GM23338 (cell line): ENCODE measurements around the gene PQBP1.

Source experiments
- CREB1 ChIP-seq: fragments of 250-450 bp; sonication (Bioruptor Pico); IDR thresholded peaks from 2 replicates; pipeline ENCODE4 v1.5.0; 2020; ENCODE audit warnings: low read depth, mild to moderate bottlenecking, moderate library complexity
- EZH2 ChIP-seq: fragments of 200-600 bp; sonication (generic); IDR thresholded peaks from one replicate; pipeline ENCODE4 v1.8.0; 2017; ENCODE audit warnings: antibody characterized with exemption, mild to moderate bottlenecking, low read depth; ENCODE audit not compliant: unreplicated experiment
- EZH2phosphoT487 ChIP-seq: fragments of 200-600 bp; sonication (generic); IDR thresholded peaks from one replicate; pipeline ENCODE4 v1.8.1; 2018; ENCODE audit warnings: antibody characterized with exemption; ENCODE audit not compliant: unreplicated experiment
- JUNB ChIP-seq: IDR thresholded peaks from one replicate; pipeline ENCODE4 v1.6.1; 2016; ENCODE audit warnings: antibody characterized with exemption; ENCODE audit not compliant: unreplicated experiment
- NANOG ChIP-seq: IDR thresholded peaks from 2 replicates; pipeline ENCODE4 v1.6.1; 2016; ENCODE audit warnings: antibody characterized with exemption, borderline replicate concordance
- POLR2AphosphoS5 ChIP-seq: IDR thresholded peaks from 2 replicates; pipeline ENCODE4 v1.6.1; 2016; ENCODE audit warnings: antibody characterized with exemption, low read depth
- STAT1 ChIP-seq: IDR thresholded peaks from one replicate; pipeline ENCODE4 v1.6.1; 2016; ENCODE audit warnings: antibody characterized with exemption; ENCODE audit not compliant: unreplicated experiment
- ZNF114 ChIP-seq: fragments of 250-450 bp; sonication (Bioruptor Pico); IDR thresholded peaks from 2 replicates; pipeline ENCODE4 v1.5.0; 2020; ENCODE audit warnings: mild to moderate bottlenecking, moderate library complexity
- ZNF331 ChIP-seq: fragments of 250-450 bp; sonication (Bioruptor Pico); IDR thresholded peaks from 2 replicates; pipeline ENCODE4 v1.5.0; 2020; ENCODE audit warnings: low read depth, mild to moderate bottlenecking, moderate library complexity
- TF ChIP-seq, protein P1 (sequence below), 2 experiments: fragments of 200-600 bp in 1 of 2; sonication (generic) in 1 of 2; conservative IDR thresholded peaks; 2 replicates each; pipeline versions ENCODE4 v1.5.1 to v1.6.1; 2016 to 2017; ENCODE audit warnings: antibody characterized with exemption in 2 of 2, low read depth in 2 of 2, mild to moderate bottlenecking in 2 of 2, moderate library complexity in 1 of 2
- TF ChIP-seq, protein P2 (sequence below): IDR thresholded peaks from one replicate; pipeline ENCODE4 v1.6.1; 2018; ENCODE audit warnings: antibody characterized with exemption; ENCODE audit not compliant: unreplicated experiment
- TF ChIP-seq, protein P3 (sequence below): fragments of 250-450 bp; sonication (Bioruptor Pico); IDR thresholded peaks from 2 replicates; pipeline ENCODE4 v1.5.0; 2020; ENCODE audit warnings: mild to moderate bottlenecking, moderate library complexity
- TF ChIP-seq, protein P4 (sequence below): IDR thresholded peaks from 2 replicates; pipeline ENCODE4 v1.6.1; 2016; ENCODE audit warnings: antibody characterized with exemption

DNA sequence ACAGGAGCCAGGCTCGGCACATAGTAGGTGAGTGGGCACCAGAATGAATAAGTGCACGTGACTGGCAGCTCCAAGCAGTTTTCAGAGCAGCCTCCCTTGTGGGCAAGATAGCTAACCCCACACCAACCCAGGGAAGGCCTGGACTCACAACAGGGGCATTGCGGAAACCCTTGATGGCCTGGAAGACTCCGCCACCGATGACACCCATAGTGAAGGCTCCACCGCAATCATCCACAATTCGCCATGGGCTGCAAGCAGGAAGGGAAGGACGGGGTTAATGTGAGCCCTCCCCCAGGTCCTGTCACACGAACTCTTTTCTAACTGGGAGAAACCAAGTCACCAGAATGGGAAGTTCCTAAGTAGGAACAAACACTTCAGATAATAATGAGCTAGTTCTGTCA is 1.1 kb upstream of the PQBP1 start:
- TF ChIP-seq JUNB = no peak
- TF ChIP-seq, protein P1, sequence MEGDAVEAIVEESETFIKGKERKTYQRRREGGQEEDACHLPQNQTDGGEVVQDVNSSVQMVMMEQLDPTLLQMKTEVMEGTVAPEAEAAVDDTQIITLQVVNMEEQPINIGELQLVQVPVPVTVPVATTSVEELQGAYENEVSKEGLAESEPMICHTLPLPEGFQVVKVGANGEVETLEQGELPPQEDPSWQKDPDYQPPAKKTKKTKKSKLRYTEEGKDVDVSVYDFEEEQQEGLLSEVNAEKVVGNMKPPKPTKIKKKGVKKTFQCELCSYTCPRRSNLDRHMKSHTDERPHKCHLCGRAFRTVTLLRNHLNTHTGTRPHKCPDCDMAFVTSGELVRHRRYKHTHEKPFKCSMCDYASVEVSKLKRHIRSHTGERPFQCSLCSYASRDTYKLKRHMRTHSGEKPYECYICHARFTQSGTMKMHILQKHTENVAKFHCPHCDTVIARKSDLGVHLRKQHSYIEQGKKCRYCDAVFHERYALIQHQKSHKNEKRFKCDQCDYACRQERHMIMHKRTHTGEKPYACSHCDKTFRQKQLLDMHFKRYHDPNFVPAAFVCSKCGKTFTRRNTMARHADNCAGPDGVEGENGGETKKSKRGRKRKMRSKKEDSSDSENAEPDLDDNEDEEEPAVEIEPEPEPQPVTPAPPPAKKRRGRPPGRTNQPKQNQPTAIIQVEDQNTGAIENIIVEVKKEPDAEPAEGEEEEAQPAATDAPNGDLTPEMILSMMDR (conservative IDR thresholded peaks at IDR 0.05; ENCODE audit: low read depth in 2 of 2) = no peak
- no peak for TF ChIP-seq EZH2phosphoT487
- TF ChIP-seq ZNF114 = no peak
- no peak for TF ChIP-seq CREB1
- TF ChIP-seq EZH2 = no peak
- TF ChIP-seq POLR2AphosphoS5 = no peak
- TF ChIP-seq, protein P2, sequence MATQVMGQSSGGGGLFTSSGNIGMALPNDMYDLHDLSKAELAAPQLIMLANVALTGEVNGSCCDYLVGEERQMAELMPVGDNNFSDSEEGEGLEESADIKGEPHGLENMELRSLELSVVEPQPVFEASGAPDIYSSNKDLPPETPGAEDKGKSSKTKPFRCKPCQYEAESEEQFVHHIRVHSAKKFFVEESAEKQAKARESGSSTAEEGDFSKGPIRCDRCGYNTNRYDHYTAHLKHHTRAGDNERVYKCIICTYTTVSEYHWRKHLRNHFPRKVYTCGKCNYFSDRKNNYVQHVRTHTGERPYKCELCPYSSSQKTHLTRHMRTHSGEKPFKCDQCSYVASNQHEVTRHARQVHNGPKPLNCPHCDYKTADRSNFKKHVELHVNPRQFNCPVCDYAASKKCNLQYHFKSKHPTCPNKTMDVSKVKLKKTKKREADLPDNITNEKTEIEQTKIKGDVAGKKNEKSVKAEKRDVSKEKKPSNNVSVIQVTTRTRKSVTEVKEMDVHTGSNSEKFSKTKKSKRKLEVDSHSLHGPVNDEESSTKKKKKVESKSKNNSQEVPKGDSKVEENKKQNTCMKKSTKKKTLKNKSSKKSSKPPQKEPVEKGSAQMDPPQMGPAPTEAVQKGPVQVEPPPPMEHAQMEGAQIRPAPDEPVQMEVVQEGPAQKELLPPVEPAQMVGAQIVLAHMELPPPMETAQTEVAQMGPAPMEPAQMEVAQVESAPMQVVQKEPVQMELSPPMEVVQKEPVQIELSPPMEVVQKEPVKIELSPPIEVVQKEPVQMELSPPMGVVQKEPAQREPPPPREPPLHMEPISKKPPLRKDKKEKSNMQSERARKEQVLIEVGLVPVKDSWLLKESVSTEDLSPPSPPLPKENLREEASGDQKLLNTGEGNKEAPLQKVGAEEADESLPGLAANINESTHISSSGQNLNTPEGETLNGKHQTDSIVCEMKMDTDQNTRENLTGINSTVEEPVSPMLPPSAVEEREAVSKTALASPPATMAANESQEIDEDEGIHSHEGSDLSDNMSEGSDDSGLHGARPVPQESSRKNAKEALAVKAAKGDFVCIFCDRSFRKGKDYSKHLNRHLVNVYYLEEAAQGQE = no peak
- TF ChIP-seq, protein P3, sequence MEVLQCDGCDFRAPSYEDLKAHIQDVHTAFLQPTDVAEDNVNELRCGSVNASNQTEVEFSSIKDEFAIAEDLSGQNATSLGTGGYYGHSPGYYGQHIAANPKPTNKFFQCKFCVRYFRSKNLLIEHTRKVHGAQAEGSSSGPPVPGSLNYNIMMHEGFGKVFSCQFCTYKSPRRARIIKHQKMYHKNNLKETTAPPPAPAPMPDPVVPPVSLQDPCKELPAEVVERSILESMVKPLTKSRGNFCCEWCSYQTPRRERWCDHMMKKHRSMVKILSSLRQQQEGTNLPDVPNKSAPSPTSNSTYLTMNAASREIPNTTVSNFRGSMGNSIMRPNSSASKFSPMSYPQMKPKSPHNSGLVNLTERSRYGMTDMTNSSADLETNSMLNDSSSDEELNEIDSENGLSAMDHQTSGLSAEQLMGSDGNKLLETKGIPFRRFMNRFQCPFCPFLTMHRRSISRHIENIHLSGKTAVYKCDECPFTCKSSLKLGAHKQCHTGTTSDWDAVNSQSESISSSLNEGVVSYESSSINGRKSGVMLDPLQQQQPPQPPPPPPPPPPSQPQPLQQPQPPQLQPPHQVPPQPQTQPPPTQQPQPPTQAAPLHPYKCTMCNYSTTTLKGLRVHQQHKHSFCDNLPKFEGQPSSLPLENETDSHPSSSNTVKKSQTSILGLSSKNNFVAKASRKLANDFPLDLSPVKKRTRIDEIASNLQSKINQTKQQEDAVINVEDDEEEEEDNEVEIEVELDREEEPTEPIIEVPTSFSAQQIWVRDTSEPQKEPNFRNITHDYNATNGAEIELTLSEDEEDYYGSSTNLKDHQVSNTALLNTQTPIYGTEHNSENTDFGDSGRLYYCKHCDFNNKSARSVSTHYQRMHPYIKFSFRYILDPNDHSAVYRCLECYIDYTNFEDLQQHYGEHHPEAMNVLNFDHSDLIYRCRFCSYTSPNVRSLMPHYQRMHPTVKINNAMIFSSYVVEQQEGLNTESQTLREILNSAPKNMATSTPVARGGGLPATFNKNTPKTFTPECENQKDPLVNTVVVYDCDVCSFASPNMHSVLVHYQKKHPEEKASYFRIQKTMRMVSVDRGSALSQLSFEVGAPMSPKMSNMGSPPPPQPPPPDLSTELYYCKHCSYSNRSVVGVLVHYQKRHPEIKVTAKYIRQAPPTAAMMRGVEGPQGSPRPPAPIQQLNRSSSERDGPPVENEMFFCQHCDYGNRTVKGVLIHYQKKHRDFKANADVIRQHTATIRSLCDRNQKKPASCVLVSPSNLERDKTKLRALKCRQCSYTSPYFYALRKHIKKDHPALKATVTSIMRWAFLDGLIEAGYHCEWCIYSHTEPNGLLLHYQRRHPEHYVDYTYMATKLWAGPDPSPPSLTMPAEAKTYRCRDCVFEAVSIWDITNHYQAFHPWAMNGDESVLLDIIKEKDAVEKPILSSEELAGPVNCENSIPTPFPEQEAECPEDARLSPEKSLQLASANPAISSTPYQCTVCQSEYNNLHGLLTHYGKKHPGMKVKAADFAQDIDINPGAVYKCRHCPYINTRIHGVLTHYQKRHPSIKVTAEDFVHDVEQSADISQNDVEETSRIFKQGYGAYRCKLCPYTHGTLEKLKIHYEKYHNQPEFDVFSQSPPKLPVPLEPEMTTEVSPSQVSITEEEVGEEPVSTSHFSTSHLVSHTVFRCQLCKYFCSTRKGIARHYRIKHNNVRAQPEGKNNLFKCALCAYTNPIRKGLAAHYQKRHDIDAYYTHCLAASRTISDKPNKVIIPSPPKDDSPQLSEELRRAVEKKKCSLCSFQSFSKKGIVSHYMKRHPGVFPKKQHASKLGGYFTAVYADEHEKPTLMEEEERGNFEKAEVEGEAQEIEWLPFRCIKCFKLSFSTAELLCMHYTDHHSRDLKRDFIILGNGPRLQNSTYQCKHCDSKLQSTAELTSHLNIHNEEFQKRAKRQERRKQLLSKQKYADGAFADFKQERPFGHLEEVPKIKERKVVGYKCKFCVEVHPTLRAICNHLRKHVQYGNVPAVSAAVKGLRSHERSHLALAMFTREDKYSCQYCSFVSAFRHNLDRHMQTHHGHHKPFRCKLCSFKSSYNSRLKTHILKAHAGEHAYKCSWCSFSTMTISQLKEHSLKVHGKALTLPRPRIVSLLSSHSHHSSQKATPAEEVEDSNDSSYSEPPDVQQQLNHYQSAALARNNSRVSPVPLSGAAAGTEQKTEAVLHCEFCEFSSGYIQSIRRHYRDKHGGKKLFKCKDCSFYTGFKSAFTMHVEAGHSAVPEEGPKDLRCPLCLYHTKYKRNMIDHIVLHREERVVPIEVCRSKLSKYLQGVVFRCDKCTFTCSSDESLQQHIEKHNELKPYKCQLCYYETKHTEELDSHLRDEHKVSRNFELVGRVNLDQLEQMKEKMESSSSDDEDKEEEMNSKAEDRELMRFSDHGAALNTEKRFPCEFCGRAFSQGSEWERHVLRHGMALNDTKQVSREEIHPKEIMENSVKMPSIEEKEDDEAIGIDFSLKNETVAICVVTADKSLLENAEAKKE (CRISPR knock-in tag) = no peak
- TF ChIP-seq, protein P4, sequence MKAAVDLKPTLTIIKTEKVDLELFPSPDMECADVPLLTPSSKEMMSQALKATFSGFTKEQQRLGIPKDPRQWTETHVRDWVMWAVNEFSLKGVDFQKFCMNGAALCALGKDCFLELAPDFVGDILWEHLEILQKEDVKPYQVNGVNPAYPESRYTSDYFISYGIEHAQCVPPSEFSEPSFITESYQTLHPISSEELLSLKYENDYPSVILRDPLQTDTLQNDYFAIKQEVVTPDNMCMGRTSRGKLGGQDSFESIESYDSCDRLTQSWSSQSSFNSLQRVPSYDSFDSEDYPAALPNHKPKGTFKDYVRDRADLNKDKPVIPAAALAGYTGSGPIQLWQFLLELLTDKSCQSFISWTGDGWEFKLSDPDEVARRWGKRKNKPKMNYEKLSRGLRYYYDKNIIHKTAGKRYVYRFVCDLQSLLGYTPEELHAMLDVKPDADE = no peak
- TF ChIP-seq STAT1 = no peak
- no peak for TF ChIP-seq NANOG
- TF ChIP-seq ZNF331 (CRISPR knock-in tag) = no peak
